ENCODE measurements around the gene SEMA6C.
"Not testable (repeated sequence)": the region's sequence is repeated elsewhere in the genome, so short reads cannot be mapped to it uniquely, and the experiment has no call there.

Gene SEMA6C

GRCh38 chr1:151104630-151105029 is 41.8 kb downstream of the SEMA6C start:
- no peak overlapping the region for H3K4me3 ChIP-seq (ENCODE audit: low read depth, low read length)
- ChIA-PET CTCF (interaction anchor here (0.5 kb wide), 1 partner anchor 43 kb away, joined by 4 read pairs; no protein-coding TSS in a partner anchor), POLR2A (no interaction called here)
- TF ChIP-seq ZNF529 (tag by site-specific recombination; IDR thresholded peaks at IDR 0.05; ENCODE audit: insufficient replicate concordance), result no peak
- TF ChIP-seq ZNF366 (tag by site-specific recombination; conservative IDR thresholded peaks at IDR 0.05), result peak; percentile 94
- no peak for TF ChIP-seq ZNF211 (tag by site-specific recombination; IDR thresholded peaks at IDR 0.05; ENCODE audit: low read depth)
- H3K36me3 ChIP-seq (ENCODE audit: control insufficient read depth in 2 of 2, insufficient read depth in 1 of 2, low read length in 2 of 2), result peaks cover 0 to 3% of the 10 kb centered on the region in 2 experiments; a peak in 2 of 3 replicates
- H3K27ac ChIP-seq (ENCODE audit: extremely low read depth, low read depth, low read length), result no peak overlapping the region
- no peaks in the 10 kb centered on the region for H3K9me3 ChIP-seq (ENCODE audit: control insufficient read depth, insufficient read depth, low read depth, low read length)
- H3K4me1 ChIP-seq (ENCODE audit: control insufficient read depth, insufficient read depth, low read length), result no peaks in the 10 kb centered on the region

- Histone ChIP-seq H3K27ac (ENCODE audit: extremely low read depth, low read depth, low read length) (no peak overlapping the region), H3K4me1 (ENCODE audit: control insufficient read depth, insufficient read depth, low read length) (no peaks in the 10 kb centered on the region), H3K4me3 (ENCODE audit: low read depth, low read length) (no peak overlapping the region), H3K36me3 (ENCODE audit: control insufficient read depth in 2 of 2, insufficient read depth in 1 of 2, low read length in 2 of 2) (peaks cover 0 to 3% of the 10 kb centered on the region in 2 experiments; a peak in 2 of 3 replicates), H3K9me3 (ENCODE audit: control insufficient read depth, insufficient read depth, low read depth, low read length) (no peaks in the 10 kb centered on the region)
- CTCF ChIA-PET, result interaction anchor here (1.0 to 6.2 kb wide), 4 partner anchors 13 to 98 kb away, joined by 3 to 124 read pairs (median 4); partner anchors contain the start of gene TNFAIP8L2
- no peak for TF ChIP-seq SP7 (tag by site-specific recombination; IDR thresholded peaks at IDR 0.05)
- TF ChIP-seq CTCF (tag by site-specific recombination; IDR thresholded peaks at IDR 0.05), result no peak
- TF ChIP-seq ZNF121 (tag by site-specific recombination; IDR thresholded peaks at IDR 0.05), result peak; percentile 79
- POLR2A ChIA-PET, result interaction anchor here (0.7 kb wide), 1 partner anchor 191 kb away, joined by 3 read pairs; no protein-coding TSS in a partner anchor
Measured at GRCh38 chr1:151098126-151098525, 48.3 kb downstream of the SEMA6C start.

- H3K27ac ChIP-seq (ENCODE audit: extremely low read depth, low read depth, low read length); H3K9me3 ChIP-seq (ENCODE audit: control insufficient read depth, insufficient read depth, low read depth, low read length); POLR2A ChIA-PET; H3K4me1 ChIP-seq (ENCODE audit: control insufficient read depth, insufficient read depth, low read length); H3K36me3 ChIP-seq (ENCODE audit: control insufficient read depth in 2 of 2, insufficient read depth in 1 of 2, low read length in 2 of 2); H3K4me3 ChIP-seq (ENCODE audit: low read depth, low read length): not testable (repeated sequence)
- CTCF ChIA-PET, result interaction anchor here (0.6 to 6.2 kb wide), 6 partner anchors 13 to 760 kb away, joined by 3 to 124 read pairs (median 3); partner anchors contain the start of gene TNFAIP8L2
Measured at GRCh38 chr1:151097426-151097825, 49.0 kb downstream of the SEMA6C start.

GRCh38 chr1:151085953-151086559 is 60.4 kb downstream of the SEMA6C start:
- H3K9me3 ChIP-seq (ENCODE audit: control insufficient read depth, insufficient read depth, low read depth, low read length), result no peaks in the 10 kb centered on the region
- no peak overlapping the region for H3K4me3 ChIP-seq (ENCODE audit: low read depth, low read length)
- no peak for TF ChIP-seq ZNF549 (tag by site-specific recombination; IDR thresholded peaks at IDR 0.05)
- no peak for TF ChIP-seq MZF1 (tag by site-specific recombination; IDR thresholded peaks at IDR 0.05; ENCODE audit: borderline replicate concordance)
- TF ChIP-seq ZNF624 (tag by site-specific recombination; IDR thresholded peaks at IDR 0.05), result no peak
- TF ChIP-seq ZNF692 (tag by site-specific recombination; IDR thresholded peaks at IDR 0.05), result no peak
- TF ChIP-seq IKZF3 (tag by site-specific recombination; IDR thresholded peaks at IDR 0.05), result no peak
- no peak for TF ChIP-seq ZBTB6 (tag by site-specific recombination; IDR thresholded peaks at IDR 0.05)
- no peak for TF ChIP-seq ZNF416 (tag by site-specific recombination; IDR thresholded peaks at IDR 0.05)
- TF ChIP-seq HOXD13 (CRISPR knock-in tag; IDR thresholded peaks at IDR 0.05; ENCODE audit: borderline replicate concordance), result no peak
- TF ChIP-seq ZNF324 (tag by site-specific recombination; IDR thresholded peaks at IDR 0.05), result no peak
- TF ChIP-seq GLIS1 (tag by site-specific recombination; IDR thresholded peaks at IDR 0.05), result no peak
- no peak for TF ChIP-seq KLF17 (tag by site-specific recombination; IDR thresholded peaks at IDR 0.05)
- H3K4me1 ChIP-seq (ENCODE audit: control insufficient read depth, insufficient read depth, low read length), result no peaks in the 10 kb centered on the region
- ChIA-PET CTCF (interaction anchor here (0.6 to 2.8 kb wide), 2 partner anchors 11 to 14 kb away, joined by 3 to 12 read pairs; no protein-coding TSS in a partner anchor), POLR2A (interaction anchor here (0.8 kb wide), 1 partner anchor 15 kb away, joined by 3 read pairs; no protein-coding TSS in a partner anchor)
- no peaks in the 10 kb centered on the region; a peak in 1 of 3 replicates for H3K36me3 ChIP-seq (ENCODE audit: control insufficient read depth in 2 of 2, insufficient read depth in 1 of 2, low read length in 2 of 2)
- no peak overlapping the region for H3K27ac ChIP-seq (ENCODE audit: extremely low read depth, low read depth, low read length)
